SK-N-SH treated with all-trans-retinoic acid at 6 μM for 48 hours (cell line): Measurements from ENCODE around the gene EPHA6.

ENCODE experiments used
- ARNTL ChIP-seq: fragments of 450-650 bp; formaldehyde crosslinking; IDR thresholded peaks from 2 replicates; pipeline ENCODE4 v1.5.0; 2020; ENCODE audit warnings: low read depth, mild to moderate bottlenecking, moderate library complexity, borderline replicate concordance
- TOX ChIP-seq: fragments of 250-450 bp; sonication (Bioruptor Pico); IDR thresholded peaks from 2 replicates; pipeline ENCODE4 v1.8.0; 2021; ENCODE audit warnings: mild to moderate bottlenecking, moderate library complexity, borderline replicate concordance
- ZNF565 ChIP-seq: fragments of 450-650 bp; formaldehyde crosslinking; conservative IDR thresholded peaks from 2 replicates; pipeline ENCODE4 v1.5.0; 2020; ENCODE audit warnings: low read depth, mild to moderate bottlenecking, moderate library complexity

DNA sequence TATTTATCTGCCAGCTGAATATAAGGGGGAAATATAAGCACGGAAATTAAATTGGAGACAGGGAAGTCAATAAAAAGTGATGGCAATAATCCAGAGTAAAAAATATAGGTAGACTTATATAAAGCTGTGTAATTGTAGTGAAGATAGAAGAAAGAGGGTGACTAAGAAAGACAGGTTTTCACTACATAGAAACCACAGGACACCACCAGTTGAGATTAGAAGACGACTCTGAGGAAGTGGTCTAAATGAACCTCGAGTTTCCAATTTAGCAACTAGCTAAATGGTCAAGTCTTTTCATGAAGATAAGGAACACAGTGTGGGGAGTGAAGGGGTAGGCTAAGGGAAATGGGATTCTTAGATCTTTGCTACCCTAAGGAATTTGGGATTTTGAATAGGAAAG lies 761.3 kb downstream of the EPHA6 start:
- TF ChIP-seq TOX (CRISPR knock-in tag) (no peak), ARNTL (CRISPR knock-in tag) (no peak), ZNF565 (CRISPR knock-in tag) (no peak)
